SK-N-SH treated with all-trans-retinoic acid at 6 μM for 48 hours (cell line): ENCODE measurements around the gene FOXF1.

Source experiments
- ATAC-seq: fragments of 200-7000 bp; cut with Tn5 transposase; 3 replicates; pipeline ENCODE4 v1.9.1; 2020; ENCODE audit warnings: mild to moderate bottlenecking, moderate library complexity
- ARNTL ChIP-seq: fragments of 450-650 bp; formaldehyde crosslinking; IDR thresholded peaks from 2 replicates; pipeline ENCODE4 v1.5.0; 2020; ENCODE audit warnings: low read depth, mild to moderate bottlenecking, moderate library complexity, borderline replicate concordance
- BACH2 ChIP-seq: fragments of 250-450 bp; sonication (Bioruptor Pico); IDR thresholded peaks from 2 replicates; pipeline ENCODE4 v1.9.0; 2021; ENCODE audit warnings: mild to moderate bottlenecking, borderline replicate concordance
- CREB5 ChIP-seq: fragments of 250-450 bp; sonication (Bioruptor Pico); IDR thresholded peaks from 2 replicates; pipeline ENCODE4 v1.5.1; 2020; ENCODE audit warnings: low read depth, mild to moderate bottlenecking, moderate library complexity
- CSDC2 ChIP-seq: fragments of 250-450 bp; sonication (Bioruptor Pico); IDR thresholded peaks from 2 replicates; pipeline ENCODE4 v1.5.0; 2020; ENCODE audit warnings: mild to moderate bottlenecking, moderate library complexity
- CSRNP3 ChIP-seq: fragments of 250-450 bp; sonication (Bioruptor Pico); IDR thresholded peaks from 2 replicates; pipeline ENCODE4 v1.5.1; 2021; ENCODE audit warnings: mild to moderate bottlenecking, moderate library complexity
- ESRRG ChIP-seq: fragments of 250-450 bp; sonication (Bioruptor Pico); IDR thresholded peaks from 2 replicates; pipeline ENCODE4 v1.6.1; 2021; ENCODE audit warnings: mild to moderate bottlenecking
- GLIS3 ChIP-seq: fragments of 250-450 bp; sonication (Bioruptor Pico); IDR thresholded peaks from 2 replicates; pipeline ENCODE4 v1.5.0; 2020; ENCODE audit warnings: mild to moderate bottlenecking, moderate library complexity
- ISL1 ChIP-seq: fragments of 250-450 bp; sonication (Bioruptor Pico); IDR thresholded peaks from 2 replicates; pipeline ENCODE4 v2.1.2; 2022; ENCODE audit warnings: mild to moderate bottlenecking, moderate library complexity
- OSR1 ChIP-seq: fragments of 250-450 bp; sonication (Bioruptor Pico); IDR thresholded peaks from 2 replicates; pipeline ENCODE4 v1.8.0; 2022; ENCODE audit warnings: moderate library complexity, mild to moderate bottlenecking, inconsistent platforms
- PPARA ChIP-seq: fragments of 250-450 bp; sonication (Bioruptor Pico); IDR thresholded peaks from 2 replicates; pipeline ENCODE4 v1.5.0; 2020; ENCODE audit warnings: mild to moderate bottlenecking, borderline replicate concordance
- RARB ChIP-seq: fragments of 250-450 bp; sonication (Bioruptor Pico); IDR thresholded peaks from 2 replicates; pipeline ENCODE4 v1.8.0; 2021; ENCODE audit warnings: mild to moderate bottlenecking, moderate library complexity
- SNAI2 ChIP-seq: fragments of 250-450 bp; sonication (Bioruptor Pico); IDR thresholded peaks from 2 replicates; pipeline ENCODE4 v1.5.0; 2020; ENCODE audit warnings: mild to moderate bottlenecking, moderate library complexity
- TOX ChIP-seq: fragments of 250-450 bp; sonication (Bioruptor Pico); IDR thresholded peaks from 2 replicates; pipeline ENCODE4 v1.8.0; 2021; ENCODE audit warnings: mild to moderate bottlenecking, moderate library complexity, borderline replicate concordance
- TSHZ2 ChIP-seq: fragments of 250-450 bp; sonication (Bioruptor Pico); IDR thresholded peaks from 2 replicates; pipeline ENCODE4 v1.5.0; 2020; ENCODE audit warnings: mild to moderate bottlenecking, moderate library complexity
- ZC3H10 ChIP-seq: fragments of 250-450 bp; sonication (Bioruptor Pico); IDR thresholded peaks from 2 replicates; pipeline ENCODE4 v1.5.1; 2021; ENCODE audit warnings: mild to moderate bottlenecking, moderate library complexity
- ZFP3 ChIP-seq: fragments of 250-450 bp; sonication (Bioruptor Pico); IDR thresholded peaks from 2 replicates; pipeline ENCODE4 v1.5.0; 2020; ENCODE audit warnings: mild to moderate bottlenecking, moderate library complexity
- ZNF565 ChIP-seq: fragments of 450-650 bp; formaldehyde crosslinking; conservative IDR thresholded peaks from 2 replicates; pipeline ENCODE4 v1.5.0; 2020; ENCODE audit warnings: low read depth, mild to moderate bottlenecking, moderate library complexity
- ZNF8 ChIP-seq: fragments of 450-650 bp; formaldehyde crosslinking; IDR thresholded peaks from 2 replicates; pipeline ENCODE4 v1.5.0; 2020; ENCODE audit warnings: mild to moderate bottlenecking, moderate library complexity
- TF ChIP-seq, protein P1 (sequence below): fragments of 250-450 bp; sonication (Bioruptor Pico); IDR thresholded peaks from 2 replicates; pipeline ENCODE4 v1.8.0; 2021; ENCODE audit warnings: low read depth, mild to moderate bottlenecking, moderate library complexity, borderline replicate concordance
- TF ChIP-seq, protein P2 (sequence below): fragments of 250-450 bp; sonication (Bioruptor Pico); IDR thresholded peaks from 2 replicates; pipeline ENCODE4 v1.8.0; 2020; ENCODE audit warnings: mild to moderate bottlenecking, moderate library complexity, borderline replicate concordance

The FOXF1 gene

GRCh38 chr16:86496929-86497461 lies 13.3 kb upstream of the FOXF1 start:
- no peak for ATAC-seq

DNA sequence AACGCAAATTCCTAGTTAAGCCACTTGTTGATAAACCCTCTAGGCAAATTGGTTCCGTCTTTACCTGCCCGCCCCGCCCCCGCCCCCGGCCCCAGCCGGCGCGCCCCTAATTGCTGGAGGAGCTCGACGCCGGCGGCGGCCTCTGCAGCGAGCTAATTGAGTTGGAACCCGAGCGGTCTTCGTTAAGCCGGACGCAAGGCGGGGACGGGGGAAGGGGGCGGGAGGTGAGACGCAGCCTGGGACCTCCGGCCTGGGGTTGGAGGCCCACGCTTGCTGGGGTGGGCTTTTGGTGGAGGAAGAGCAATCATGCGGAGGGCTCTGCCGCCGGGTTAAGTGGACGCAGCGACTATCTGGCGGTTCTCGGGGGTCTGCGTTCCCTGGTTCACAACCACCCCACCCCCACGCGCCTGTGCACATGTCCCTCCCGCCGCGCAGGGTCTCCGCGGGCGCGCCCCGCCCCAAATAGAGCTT lies 12.7 kb upstream of the FOXF1 start:
- TF ChIP-seq ZFP3 (CRISPR knock-in tag) = no peak
- ATAC-seq = no peak

More at GRCh38 chr16:86496929-86497461, 13.3 kb upstream of the FOXF1 start:
- TF ChIP-seq TSHZ2 (CRISPR knock-in tag) = no peak
- no peak for TF ChIP-seq GLIS3 (CRISPR knock-in tag)
- TF ChIP-seq RARB (CRISPR knock-in tag) = no peak
- no peak for TF ChIP-seq OSR1
- TF ChIP-seq SNAI2 = no peak
- TF ChIP-seq ESRRG (CRISPR knock-in tag) = no peak
- no peak for TF ChIP-seq CSRNP3 (CRISPR knock-in tag)
- TF ChIP-seq ZNF565 (CRISPR knock-in tag) = no peak
- TF ChIP-seq, protein P1, sequence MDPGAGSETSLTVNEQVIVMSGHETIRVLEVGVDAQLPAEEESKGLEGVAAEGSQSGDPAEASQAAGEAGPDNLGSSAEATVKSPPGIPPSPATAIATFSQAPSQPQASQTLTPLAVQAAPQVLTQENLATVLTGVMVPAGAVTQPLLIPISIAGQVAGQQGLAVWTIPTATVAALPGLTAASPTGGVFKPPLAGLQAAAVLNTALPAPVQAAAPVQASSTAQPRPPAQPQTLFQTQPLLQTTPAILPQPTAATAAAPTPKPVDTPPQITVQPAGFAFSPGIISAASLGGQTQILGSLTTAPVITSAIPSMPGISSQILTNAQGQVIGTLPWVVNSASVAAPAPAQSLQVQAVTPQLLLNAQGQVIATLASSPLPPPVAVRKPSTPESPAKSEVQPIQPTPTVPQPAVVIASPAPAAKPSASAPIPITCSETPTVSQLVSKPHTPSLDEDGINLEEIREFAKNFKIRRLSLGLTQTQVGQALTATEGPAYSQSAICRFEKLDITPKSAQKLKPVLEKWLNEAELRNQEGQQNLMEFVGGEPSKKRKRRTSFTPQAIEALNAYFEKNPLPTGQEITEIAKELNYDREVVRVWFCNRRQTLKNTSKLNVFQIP (CRISPR knock-in tag) = no peak
- TF ChIP-seq PPARA = no peak

- ATAC-seq = no peak
- no peak for TF ChIP-seq ESRRG (CRISPR knock-in tag)
These were observed 12.1 kb upstream of the FOXF1 start for GRCh38 chr16:86498155-86498670.

DNA sequence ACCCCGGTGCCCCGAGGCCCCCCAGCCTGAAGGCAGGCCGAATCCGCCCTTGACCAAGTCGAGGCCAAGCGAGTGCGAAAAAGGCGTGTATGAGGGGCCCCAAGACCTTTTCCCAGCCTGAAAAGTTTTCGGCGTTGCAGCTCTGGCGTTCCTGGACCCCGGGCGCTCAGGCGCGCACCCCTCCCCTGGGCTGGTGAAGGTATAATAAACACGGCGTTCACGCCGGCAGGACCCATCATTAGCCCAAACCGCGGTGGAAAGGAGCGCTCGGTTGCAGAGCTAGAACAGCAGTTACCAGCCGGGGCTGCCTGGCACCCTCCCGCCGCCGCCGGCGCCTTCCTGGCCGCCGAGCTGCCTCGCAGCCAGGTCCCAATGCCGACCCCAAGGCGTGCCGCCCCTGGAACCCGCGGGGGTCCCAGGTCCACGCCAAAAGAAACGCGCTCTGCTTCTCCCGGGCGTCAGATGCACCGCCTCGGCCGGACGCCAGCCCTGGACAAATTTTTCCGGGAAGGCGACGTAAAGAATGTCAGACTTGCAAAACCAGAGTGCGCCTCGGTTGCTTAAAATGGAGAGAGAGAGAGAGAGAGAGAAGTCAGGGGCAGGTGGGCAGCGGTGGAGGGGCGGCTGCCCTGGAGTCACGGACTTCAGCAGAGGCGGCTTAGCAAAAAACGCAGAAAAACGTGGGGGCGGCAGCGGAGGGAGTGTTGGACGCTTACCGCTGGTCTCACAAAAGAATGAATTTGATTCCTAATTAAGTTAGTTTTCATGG lies 11.5 kb upstream of the FOXF1 start:
- ATAC-seq = no peak
- no peak for TF ChIP-seq ARNTL (CRISPR knock-in tag)
- no peak for TF ChIP-seq RARB (CRISPR knock-in tag)
- no peak for TF ChIP-seq CSDC2
- TF ChIP-seq ISL1 (CRISPR knock-in tag) = no peak
- TF ChIP-seq, protein P1 (CRISPR knock-in tag) = no peak
- TF ChIP-seq, protein P2, sequence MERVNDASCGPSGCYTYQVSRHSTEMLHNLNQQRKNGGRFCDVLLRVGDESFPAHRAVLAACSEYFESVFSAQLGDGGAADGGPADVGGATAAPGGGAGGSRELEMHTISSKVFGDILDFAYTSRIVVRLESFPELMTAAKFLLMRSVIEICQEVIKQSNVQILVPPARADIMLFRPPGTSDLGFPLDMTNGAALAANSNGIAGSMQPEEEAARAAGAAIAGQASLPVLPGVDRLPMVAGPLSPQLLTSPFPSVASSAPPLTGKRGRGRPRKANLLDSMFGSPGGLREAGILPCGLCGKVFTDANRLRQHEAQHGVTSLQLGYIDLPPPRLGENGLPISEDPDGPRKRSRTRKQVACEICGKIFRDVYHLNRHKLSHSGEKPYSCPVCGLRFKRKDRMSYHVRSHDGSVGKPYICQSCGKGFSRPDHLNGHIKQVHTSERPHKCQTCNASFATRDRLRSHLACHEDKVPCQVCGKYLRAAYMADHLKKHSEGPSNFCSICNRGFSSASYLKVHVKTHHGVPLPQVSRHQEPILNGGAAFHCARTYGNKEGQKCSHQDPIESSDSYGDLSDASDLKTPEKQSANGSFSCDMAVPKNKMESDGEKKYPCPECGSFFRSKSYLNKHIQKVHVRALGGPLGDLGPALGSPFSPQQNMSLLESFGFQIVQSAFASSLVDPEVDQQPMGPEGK = no peak
- TF ChIP-seq TSHZ2 (CRISPR knock-in tag) = no peak
- TF ChIP-seq ZNF8 (CRISPR knock-in tag) = no peak
- TF ChIP-seq GLIS3 (CRISPR knock-in tag) = no peak
- no peak for TF ChIP-seq SNAI2
- TF ChIP-seq ZFP3 (CRISPR knock-in tag) = no peak
- no peak for TF ChIP-seq ZC3H10 (CRISPR knock-in tag)
- no peak for TF ChIP-seq PPARA
- TF ChIP-seq ZNF565 (CRISPR knock-in tag) = no peak
- no peak for TF ChIP-seq BACH2 (CRISPR knock-in tag)
- TF ChIP-seq TOX (CRISPR knock-in tag) = no peak
- no peak for TF ChIP-seq CREB5 (CRISPR knock-in tag)
